K562 (cell line): ENCODE results near the gene PDE8A. TPM values are rescaled to one million over a fixed set of nuclear protein-coding genes. Genes with fewer than 3 reads are reported as not detected.

Experiments used
- ATAC-seq: fragments of 200-7000 bp; cut with Tn5 transposase; 3 replicates; pipeline ENCODE4 v1.9.1; 2020; ENCODE audit warnings: moderate library complexity
- BruUV-seq: library from RNA; stranded (reverse); fragments of 400-500 nt; replicated peaks from 2 replicates; lab custom pipeline; 2021; lab: Mats Ljungman, UMichigan
- CTCF ChIA-PET: fragments of 300-600 bp; formaldehyde crosslinking; extraction: SDS; loops from one replicate; lab custom pipeline; 2021; ENCODE audit warnings: low intra/inter-chr PET ratio; lab: Yijun Ruan, JAX
- POLR2A ChIA-PET: fragments of 300-600, 350-650 bp; sonication (Branson Sonifier 250); formaldehyde crosslinking; extraction: SDS; loops from one replicate; lab custom pipeline; 2021; ENCODE audit warnings: antibody characterized with exemption, inconsistent platforms; lab: Yijun Ruan, JAX
- DNase-seq, 4 experiments: peaks; one replicate each; pipeline versions ENCODE4 v3.0.0 to v3.0.0-alpha.2; 2011 to 2018; ENCODE audit warnings: low spot score in 3 of 4, mixed read lengths in 3 of 4; ENCODE audit errors: extremely low read depth in 1 of 4
- FAIRE-seq: peaks from 2 replicates; lab custom pipeline; 2011; peaks lifted over from hg19 to GRCh38; lab: Jason Lieb, UNC
- H2AFZ ChIP-seq: 2 replicates; pipeline ENCODE4 v1.6.0; 2011; ENCODE audit warnings: low read depth, low read length, control low read depth, inconsistent platforms
- H3K27ac ChIP-seq: fragments of 200-600 bp; 3 replicates; pipeline ENCODE4 v1.8.0; 2011; ENCODE audit warnings: low read depth, mild to moderate bottlenecking, control low read depth, inconsistent platforms, low read length, moderate library complexity, mixed read lengths; ENCODE audit errors: extremely low read depth
- H3K27me3 ChIP-seq, 2 experiments: fragments of 300-600 bp in 1 of 2; 2 replicates in 1 of 2; 3 replicates in 1 of 2; pipeline versions ENCODE4 v1.6.0 to v1.8.0; 2011; ENCODE audit warnings: inconsistent platforms in 2 of 2, low read length in 2 of 2, mild to moderate bottlenecking in 1 of 2, mixed read lengths in 1 of 2, moderate library complexity in 1 of 2; ENCODE audit not compliant: control insufficient read depth in 2 of 2, insufficient read depth in 2 of 2
- H3K36me3 ChIP-seq: fragments of 300-600 bp; 3 replicates; pipeline ENCODE4 v1.8.0; 2011; ENCODE audit warnings: mild to moderate bottlenecking, low read length, inconsistent platforms; ENCODE audit not compliant: control insufficient read depth, insufficient read depth
- H3K4me1 ChIP-seq, 2 experiments: fragments of 200-600 bp in 1 of 2; replicated peaks in 1 of 2; 2 replicates in 1 of 2; 3 replicates in 1 of 2; pipeline versions ENCODE4 v1.5.1 to v1.8.0; 2011; ENCODE audit warnings: inconsistent platforms in 2 of 2, low read length in 2 of 2, mild to moderate bottlenecking in 1 of 2, mixed read lengths in 1 of 2, moderate library complexity in 1 of 2; ENCODE audit not compliant: control insufficient read depth in 2 of 2, insufficient read depth in 2 of 2
- H3K4me2 ChIP-seq: 2 replicates; pipeline ENCODE4 v1.6.1; 2011; ENCODE audit warnings: low read length, control low read depth, inconsistent platforms, mixed read lengths; ENCODE audit not compliant: insufficient read depth
- H3K4me3 ChIP-seq: fragments of 200-600 bp; sonication (generic), shearing (Covaris generic); 2 replicates; pipeline ENCODE4 v1.5.1; 2016; ENCODE audit warnings: control low read depth, inconsistent platforms
- H3K79me2 ChIP-seq: fragments of 200-600 bp; 3 replicates; pipeline ENCODE4 v1.8.0; 2011; ENCODE audit warnings: low read length, inconsistent platforms; ENCODE audit not compliant: control insufficient read depth, insufficient read depth
- H3K9ac ChIP-seq, 2 experiments: 2 replicates each; pipeline versions ENCODE4 v1.6.0 to v1.6.1; 2011; ENCODE audit warnings: low read depth in 2 of 2, low read length in 2 of 2, control low read depth in 1 of 2, inconsistent platforms in 1 of 2, mild to moderate bottlenecking in 1 of 2, mixed read lengths in 1 of 2; ENCODE audit not compliant: insufficient read depth in 1 of 2
- H3K9me1 ChIP-seq: one replicate; pipeline ENCODE4 v1.6.0; 2011; ENCODE audit warnings: inconsistent platforms, mild to moderate bottlenecking, low read length, moderate library complexity; ENCODE audit not compliant: control insufficient read depth, insufficient read depth
- H3K9me3 ChIP-seq: replicated peaks from 2 replicates; pipeline ENCODE4 v1.5.1; 2011; ENCODE audit warnings: low read depth, low read length, inconsistent platforms; ENCODE audit not compliant: control insufficient read depth, insufficient read depth
- H4K20me1 ChIP-seq: replicated peaks from 2 replicates; pipeline ENCODE4 v1.6.1; 2011; ENCODE audit warnings: low read length, inconsistent platforms, mixed read lengths; ENCODE audit not compliant: control insufficient read depth, insufficient read depth
- ARID3A ChIP-seq: IDR thresholded peaks from 2 replicates; pipeline ENCODE4 v1.6.1; 2012; ENCODE audit warnings: low read depth, low read length, improper control_type of control experiment, borderline replicate concordance
- HOXB6 ChIP-seq: fragments of 250-450 bp; sonication (Bioruptor Pico); IDR thresholded peaks from 2 replicates; pipeline ENCODE4 v1.5.1; 2022; ENCODE audit warnings: mild to moderate bottlenecking, borderline replicate concordance
- HSF4 ChIP-seq: fragments of 250-450 bp; sonication (Bioruptor Pico); IDR thresholded peaks from 2 replicates; pipeline ENCODE4 v2.1.2; 2022; ENCODE audit warnings: mild to moderate bottlenecking, moderate library complexity, borderline replicate concordance
- ILK ChIP-seq: fragments of 450-650 bp; IDR thresholded peaks from 2 replicates; pipeline ENCODE4 v1.6.1; 2016; ENCODE audit warnings: missing genetic modification characterization, low read depth, mild to moderate bottlenecking, missing compliant biosample characterization, moderate library complexity, borderline replicate concordance
- MECOM ChIP-seq: fragments of 250-450 bp; sonication (Bioruptor Pico); IDR thresholded peaks from 2 replicates; pipeline ENCODE4 v1.8.0; 2022; ENCODE audit warnings: inconsistent platforms
- NFATC3 ChIP-seq: fragments of 450-650 bp; IDR thresholded peaks from 2 replicates; pipeline ENCODE4 v1.6.1; 2017; ENCODE audit warnings: mild to moderate bottlenecking
- SMARCE1 ChIP-seq: fragments of 450-650 bp; IDR thresholded peaks from 2 replicates; pipeline ENCODE4 v1.7.1; 2016; ENCODE audit warnings: mild to moderate bottlenecking
- ZFX ChIP-seq: sonication (generic); formaldehyde crosslinking; IDR thresholded peaks from 2 replicates; pipeline ENCODE4 v1.8.0; 2022; ENCODE audit warnings: mild to moderate bottlenecking, missing genetic modification reagents, moderate library complexity
- ZKSCAN1 ChIP-seq: fragments of 150-350 bp; IDR thresholded peaks from 2 replicates; pipeline ENCODE4 v1.6.1; 2016; ENCODE audit warnings: low read depth, low read length
- WGBS: fragments of 100-300 bp; shearing (Covaris generic); methylation state at CpG from one replicate; pipeline ENCODE4 v1.1.6; 2016; ENCODE audit warnings: low coverage, mixed read lengths; ENCODE audit not compliant: insufficient coverage; ENCODE audit errors: missing lambda C conversion rate; 5-methylcytosine and 5-hydroxymethylcytosine counted together
- in situ Hi-C: fragments of 300-500 bp; cut with MboI; formaldehyde crosslinking; loops from 4 replicates; pipeline ENCODE4 v1.15.0; 2018; ENCODE audit warnings: inconsistent platforms, mixed read lengths
- intact Hi-C: fragments of 100-400 bp; cut with micrococcal nuclease; formaldehyde crosslinking; loops from 2 replicates; pipeline ENCODE4 v1.14.2; 2022
- polyA plus RNA-seq, 8 experiments: library from polyadenylated mRNA; depleted of rRNA in 4 of 8; stranded (reverse) in 5 of 8; unstranded in 3 of 8; fragments of >200 nt; fragmentation: Nextera tagmentation in 2 of 8; fragmentation: Illumina TruSeq in 1 of 8; extraction: Ambion mirVana in 2 of 8; extraction: Trizol in 1 of 8; gene quantifications; 2 replicates each; pipeline versions ENCODE4 v1.2.1 to v1.2.3, GENCODE V29; 2011 to 2014; ENCODE audit warnings: inconsistent platforms in 1 of 8, missing spikeins in 1 of 8
- total RNA-seq, 7 experiments: library from RNA; depleted of rRNA in 6 of 7; stranded (reverse); fragments of >200 nt in 6 of 7; fragmentation: Illumina TruSeq in 2 of 7; extraction: Trizol in 2 of 7; gene quantifications; 2 replicates each; pipeline versions ENCODE4 v1.2.1 to v1.2.3, GENCODE V29; 2011 to 2021; ENCODE audit warnings: low replicate concordance in 1 of 7
- TF ChIP-seq, protein P1 (sequence below): sonication (generic); formaldehyde crosslinking; IDR thresholded peaks from 2 replicates; pipeline ENCODE4 v1.5.0; 2020; ENCODE audit warnings: missing genetic modification reagents

Gene PDE8A
- total and polyA plus RNA-seq, 9 of the 15 experiments (the other 6 are each of a cell fraction or from before 2014, with no cell fraction given): 5.9 to 40.3 (median 19.8) TPM

GRCh38 chr15:85071061-85071460 lies 89.4 kb downstream of the PDE8A start:
- no peak for DNase-seq
- peak; percentile 6 for FAIRE-seq
- Histone ChIP-seq H3K27me3 (no peaks in the 10 kb centered on the region), H3K4me1 (no peaks in the 10 kb centered on the region), H4K20me1 (no peaks in the 10 kb centered on the region), H3K4me2 (no peak overlapping the region), H3K36me3 (peaks cover 46% of the 10 kb centered on the region; the same call in 2 of the 3 replicates), H3K9ac (no peak overlapping the region), H3K79me2 (no peaks in the 10 kb centered on the region), H3K9me3 (no peaks in the 10 kb centered on the region), H3K9me1 (no peaks in the 10 kb centered on the region), H2AFZ (no peak overlapping the region), H3K4me3 (no peak overlapping the region), H3K27ac (no peak overlapping the region)
- in situ Hi-C loops (no loop called here), intact Hi-C loops (no loop called here)
- WGBS: 87% methylated on average over 2 of the region's 2 CpGs
- no TSS peak for BruUV-seq
- no peak for TF ChIP-seq ILK (tag)
- no peak for TF ChIP-seq MECOM (CRISPR knock-in tag)
- no peak for TF ChIP-seq HSF4 (CRISPR knock-in tag)
- TF ChIP-seq ZKSCAN1: no peak
- TF ChIP-seq ZFX (CRISPR knock-in tag): no peak
- TF ChIP-seq, protein P1, sequence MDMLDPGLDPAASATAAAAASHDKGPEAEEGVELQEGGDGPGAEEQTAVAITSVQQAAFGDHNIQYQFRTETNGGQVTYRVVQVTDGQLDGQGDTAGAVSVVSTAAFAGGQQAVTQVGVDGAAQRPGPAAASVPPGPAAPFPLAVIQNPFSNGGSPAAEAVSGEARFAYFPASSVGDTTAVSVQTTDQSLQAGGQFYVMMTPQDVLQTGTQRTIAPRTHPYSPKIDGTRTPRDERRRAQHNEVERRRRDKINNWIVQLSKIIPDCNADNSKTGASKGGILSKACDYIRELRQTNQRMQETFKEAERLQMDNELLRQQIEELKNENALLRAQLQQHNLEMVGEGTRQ (CRISPR knock-in tag): no peak
- TF ChIP-seq HOXB6 (CRISPR knock-in tag): no peak
- TF ChIP-seq SMARCE1: no peak
- no peak for TF ChIP-seq ARID3A
- no peak for TF ChIP-seq NFATC3
- POLR2A ChIA-PET: interaction anchor here (1.1 kb wide), 1 partner anchor 24 kb away, joined by 3 read pairs; no protein-coding TSS in a partner anchor
- ATAC-seq: no peak
- CTCF ChIA-PET: no interaction called here
